Measurements from ENCODE around the gene SNX2. TPM values are rescaled to one million over a fixed set of nuclear protein-coding genes. Genes with fewer than 3 reads are reported as not detected.

The SNX2 gene
- total RNA-seq, 1 experiment from 2014 or later, result 22.0 TPM

Other genes starting within 250 kb of the SNX2 start
- gene SNX24, start 70.5 kb downstream of the SNX2 start, total RNA-seq (2014; rRNA removed; shearing (Covaris generic)), result 0.99 and 1.3 TPM in 2 replicates

Measured in HT-29 (cell line).